OCI-LY3 (cell line): ENCODE data around the gene HBE1.

Experiments
- H2AFZ ChIP-seq: fragments of 200-600, 300-600 bp; shearing (Covaris generic); 2 replicates; pipeline ENCODE4 v1.6.0; 2014; ENCODE audit warnings: antibody characterized with exemption, low read depth, low read length
- H3K27ac ChIP-seq: fragments of 200-600, 300-600 bp; sonication (generic); 2 replicates; pipeline ENCODE4 v1.5.1; 2014; ENCODE audit warnings: mild to moderate bottlenecking, low read length, moderate library complexity, mixed read lengths
- H3K27me3 ChIP-seq: fragments of 200-600, 300-600 bp; sonication (generic); 2 replicates; pipeline ENCODE4 v1.6.1; 2014; ENCODE audit warnings: low read depth, low read length, mixed read lengths
- H3K36me3 ChIP-seq: fragments of 200-600, 300-600 bp; sonication (generic); replicated peaks from 2 replicates; pipeline ENCODE3; 2014; ENCODE audit warnings: low read depth, low read length, mixed read lengths
- H3K4me1 ChIP-seq: fragments of 300-600, 200-600 bp; sonication (generic); 2 replicates; pipeline ENCODE4 v1.6.1; 2014; ENCODE audit warnings: low read length, mixed read lengths
- H3K4me2 ChIP-seq: fragments of 200-600, 300-600 bp; sonication (generic); 2 replicates; pipeline ENCODE4 v1.6.1; 2014; ENCODE audit warnings: low read length, mixed read lengths
- H3K4me3 ChIP-seq: fragments of 300-600, 200-600 bp; sonication (generic); 2 replicates; pipeline ENCODE4 v1.5.1; 2014; ENCODE audit warnings: antibody characterized with exemption, mild to moderate bottlenecking, low read length, moderate library complexity
- H3K79me2 ChIP-seq: fragments of 300-600, 200-600 bp; shearing (Covaris generic); 2 replicates; pipeline ENCODE4 v1.6.1; 2014; ENCODE audit warnings: mild to moderate bottlenecking, low read length, mixed read lengths
- H3K9ac ChIP-seq: fragments of 300-600, 200-600 bp; shearing (Covaris generic); 2 replicates; pipeline ENCODE4 v1.6.0; 2014; ENCODE audit warnings: mild to moderate bottlenecking, low read length, moderate library complexity
- H3K9me3 ChIP-seq: fragments of 200-600, 300-600 bp; shearing (Covaris generic); 2 replicates; pipeline ENCODE4 v1.6.1; 2014; ENCODE audit warnings: low read length, mixed read lengths; ENCODE audit not compliant: insufficient read depth
- H4K20me1 ChIP-seq: fragments of 200-600, 300-600 bp; sonication (generic); 2 replicates; pipeline ENCODE4 v1.6.1; 2016; ENCODE audit warnings: low read length, mixed read lengths; ENCODE audit not compliant: insufficient read depth
- CTCF ChIP-seq: fragments of 200-600, 300-600 bp; sonication (generic); IDR thresholded peaks from 2 replicates; pipeline ENCODE4 v1.5.1; 2014; ENCODE audit warnings: antibody characterized with exemption, low read length, low read depth
- EZH2phosphoT487 ChIP-seq: fragments of 200-600 bp; shearing (Covaris generic); IDR thresholded peaks from 2 replicates; pipeline ENCODE4 v1.6.1; 2018; ENCODE audit warnings: antibody characterized with exemption, mixed run types, low read depth

Gene HBE1

GRCh38 chr11:5229796-5230195 lies 39.9 kb downstream of the HBE1 start:
- TF ChIP-seq CTCF (no peak), EZH2phosphoT487 (no peak)
- Histone ChIP-seq H4K20me1 (no peaks in the 10 kb centered on the region), H3K4me3 (no peak overlapping the region), H3K9ac (no peak overlapping the region), H3K79me2 (no peaks in the 10 kb centered on the region), H3K27me3 (no peaks in the 10 kb centered on the region), H3K4me1 (peaks cover 10% of the 10 kb centered on the region), H2AFZ (no peak overlapping the region), H3K4me2 (no peak overlapping the region), H3K27ac (no peak overlapping the region), H3K36me3 (no peaks in the 10 kb centered on the region), H3K9me3 (no peaks in the 10 kb centered on the region)

- no peaks in the 10 kb centered on the region for H3K36me3 ChIP-seq
- TF ChIP-seq CTCF, result no peak
- no peak for TF ChIP-seq EZH2phosphoT487
- no peaks in the 10 kb centered on the region for H4K20me1 ChIP-seq
- peaks cover 7% of the 10 kb centered on the region for H3K4me1 ChIP-seq
- H3K9me3 ChIP-seq, result no peaks in the 10 kb centered on the region
- H3K4me2 ChIP-seq, result no peak overlapping the region
- H2AFZ ChIP-seq, result no peak overlapping the region
- H3K79me2 ChIP-seq, result no peaks in the 10 kb centered on the region
- no peaks in the 10 kb centered on the region for H3K27me3 ChIP-seq
- no peak overlapping the region for H3K9ac ChIP-seq
- no peak overlapping the region for H3K4me3 ChIP-seq
- H3K27ac ChIP-seq, result no peak overlapping the region
These were observed 40.4 kb downstream of the HBE1 start for GRCh38 chr11:5229356-5229755.

GRCh38 chr11:5228124-5228523 lies 41.6 kb downstream of the HBE1 start:
- Histone ChIP-seq H3K27ac (no peak overlapping the region), H4K20me1 (no peaks in the 10 kb centered on the region), H2AFZ (no peak overlapping the region), H3K4me3 (no peak overlapping the region), H3K36me3 (no peaks in the 10 kb centered on the region), H3K9me3 (no peaks in the 10 kb centered on the region), H3K4me1 (peaks cover 4% of the 10 kb centered on the region; the same call in 1 of the 2 replicates), H3K27me3 (no peaks in the 10 kb centered on the region), H3K4me2 (no peak overlapping the region), H3K9ac (no peak overlapping the region), H3K79me2 (no peaks in the 10 kb centered on the region)
- TF ChIP-seq EZH2phosphoT487 (no peak), CTCF (no peak)

GRCh38 chr11:5227681-5228080 lies 42.1 kb downstream of the HBE1 start:
- Histone ChIP-seq H3K27ac (no peak overlapping the region), H3K79me2 (no peaks in the 10 kb centered on the region), H3K4me3 (no peak overlapping the region), H2AFZ (no peak overlapping the region), H4K20me1 (no peaks in the 10 kb centered on the region), H3K27me3 (no peaks in the 10 kb centered on the region), H3K4me1 (peaks cover 4% of the 10 kb centered on the region; the same call in 1 of the 2 replicates), H3K9ac (no peak overlapping the region), H3K36me3 (no peaks in the 10 kb centered on the region), H3K4me2 (no peak overlapping the region), H3K9me3 (no peaks in the 10 kb centered on the region)
- TF ChIP-seq CTCF, result no peak
- no peak for TF ChIP-seq EZH2phosphoT487
